NCI-H2029 (cell line): ENCODE results near the gene CCDC24.

ENCODE experiments used
- DNase-seq: peaks from one replicate; lab custom pipeline; 2025; lab: John Stamatoyannopoulos, UW

The CCDC24 gene

GRCh38 chr1:43991476-43992231, at the start of gene CCDC24:
Gene CCDC24 (plus strand): TSS chr1:43991599. CDS start chr1:43991879, 280 bp downstream.
- peak; percentile 94 for DNase-seq

- DNase-seq: no peak
Measured at GRCh38 chr1:43942411-43942810, 49.0 kb upstream of the CCDC24 start.

DNA sequence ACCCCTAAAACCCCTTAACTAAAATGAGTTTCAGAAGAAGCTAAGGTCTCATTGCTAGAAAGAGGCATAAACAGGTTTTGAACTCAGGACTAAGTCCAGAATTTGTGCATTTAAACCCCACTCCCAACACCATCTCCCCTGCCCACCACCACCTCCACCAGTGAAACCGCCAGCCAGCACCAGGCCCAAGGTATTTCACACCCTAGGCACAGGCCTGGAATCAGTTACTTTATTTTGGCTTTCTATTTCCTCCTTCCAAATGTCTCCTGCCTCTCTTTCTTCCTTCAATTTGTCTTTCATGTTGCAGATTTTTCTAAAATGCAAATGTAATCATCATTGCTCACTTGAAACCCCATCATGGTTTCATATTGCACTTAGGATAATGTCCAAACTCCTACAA, 46.5 kb upstream of the CCDC24 start:
- no peak for DNase-seq

- no peak for DNase-seq
Measured at GRCh38 chr1:43945674-43946235, 45.6 kb upstream of the CCDC24 start.

GRCh38 chr1:43946236-43947060, 45.0 kb upstream of the CCDC24 start, which contains the start of gene IPO13:
Gene IPO13 (plus strand): TSS chr1:43946950. CDS start chr1:43947601, 651 bp downstream.
- peak; percentile 99 for DNase-seq

- no peak for DNase-seq
Measured at GRCh38 chr1:43947061-43947873, 44.1 kb upstream of the CCDC24 start.

DNA sequence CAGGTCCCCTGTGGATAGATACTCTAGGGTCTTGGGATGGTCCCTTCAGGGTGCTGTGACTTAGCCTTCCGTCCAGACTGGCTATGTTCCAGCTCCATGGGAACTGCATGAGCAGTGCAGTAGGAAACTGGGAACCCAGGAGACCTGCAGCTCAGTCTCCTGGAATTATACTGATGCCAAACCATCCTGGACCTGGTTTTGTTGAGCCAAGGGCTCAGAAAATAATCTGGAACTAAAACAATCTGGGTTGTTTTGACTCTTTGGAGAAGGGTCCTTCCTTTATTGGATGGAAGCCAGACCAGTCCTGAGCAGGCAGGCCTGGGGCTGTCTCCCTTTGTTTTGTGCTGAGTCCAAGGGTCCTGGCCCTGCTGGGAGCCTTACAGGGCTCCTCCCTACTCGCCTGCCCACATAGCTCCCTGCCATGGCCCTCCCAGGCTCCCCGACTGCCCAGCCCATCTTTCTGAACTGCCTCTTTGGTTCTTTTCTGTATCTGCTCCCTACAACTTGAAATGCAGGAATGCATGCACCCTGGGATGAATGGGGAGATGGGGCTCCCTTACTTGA, 43.4 kb upstream of the CCDC24 start:
- peak; percentile 15 for DNase-seq

DNA sequence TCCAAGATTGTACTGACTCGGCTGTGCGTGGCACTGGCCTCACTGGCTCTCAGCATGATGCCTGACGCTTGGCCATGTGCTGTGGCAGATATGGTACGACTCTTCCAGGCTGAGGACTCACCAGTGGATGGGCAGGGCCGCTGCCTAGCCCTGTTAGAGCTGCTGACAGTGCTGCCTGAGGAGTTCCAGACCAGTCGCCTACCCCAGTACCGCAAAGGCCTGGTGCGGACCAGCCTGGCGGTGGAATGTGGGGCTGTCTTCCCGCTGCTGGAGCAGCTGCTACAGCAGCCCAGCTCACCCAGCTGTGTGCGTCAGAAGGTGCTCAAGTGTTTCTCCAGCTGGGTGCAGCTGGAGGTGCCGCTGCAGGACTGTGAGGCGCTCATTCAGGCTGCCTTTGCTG, 41.7 kb upstream of the CCDC24 start:
- DNase-seq: no peak

DNA sequence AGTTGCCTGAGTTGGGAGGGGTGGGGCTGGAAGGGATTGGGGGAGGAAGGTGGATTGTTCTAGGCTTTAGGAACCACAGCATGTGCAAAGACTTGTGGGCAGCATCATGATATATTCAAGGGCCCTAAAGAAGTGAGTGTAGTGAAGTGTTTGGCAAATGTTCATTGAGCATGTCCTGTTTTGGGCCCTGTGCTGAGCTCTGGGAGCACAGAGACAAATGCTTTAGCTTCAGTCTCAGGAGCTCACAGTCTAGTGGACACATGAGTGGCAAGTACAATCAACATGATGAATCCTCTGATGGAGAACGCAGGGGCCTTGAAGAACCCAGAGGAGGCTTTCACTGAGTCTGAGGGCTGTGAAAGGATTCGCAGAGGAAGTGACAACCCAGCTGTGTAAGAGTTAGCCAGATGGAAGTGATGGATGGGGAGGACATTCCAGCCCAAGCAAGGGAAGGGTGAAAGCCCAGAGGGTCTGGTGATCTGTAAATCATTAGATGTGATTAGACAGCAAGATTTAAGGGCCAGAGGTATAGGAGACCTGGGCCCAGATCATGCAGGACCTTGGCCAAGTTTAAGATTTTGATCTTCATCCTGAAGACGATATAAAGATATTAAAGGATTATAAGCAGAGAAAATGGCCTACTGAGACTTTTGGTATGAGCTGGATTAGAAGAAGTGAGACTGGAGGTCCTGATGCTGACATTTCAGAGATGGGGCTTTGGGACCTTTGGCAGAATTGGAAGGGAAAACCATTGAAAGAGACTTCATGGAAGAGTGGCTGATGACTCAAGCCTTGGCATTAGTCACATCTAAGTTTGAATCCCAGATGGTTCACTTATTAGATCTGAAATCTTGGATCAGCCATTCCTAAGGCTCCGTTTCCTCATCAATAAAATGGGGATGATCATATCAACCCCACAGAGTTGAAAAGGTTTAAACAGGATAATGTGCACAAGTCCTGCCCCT, 40.1 kb upstream of the CCDC24 start:
- DNase-seq: no peak

- DNase-seq: peak; percentile 83
Measured at GRCh38 chr1:43952731-43953346, 38.6 kb upstream of the CCDC24 start.

- DNase-seq: peak; percentile 22
Measured at GRCh38 chr1:43953361-43953760, 38.0 kb upstream of the CCDC24 start.

DNA sequence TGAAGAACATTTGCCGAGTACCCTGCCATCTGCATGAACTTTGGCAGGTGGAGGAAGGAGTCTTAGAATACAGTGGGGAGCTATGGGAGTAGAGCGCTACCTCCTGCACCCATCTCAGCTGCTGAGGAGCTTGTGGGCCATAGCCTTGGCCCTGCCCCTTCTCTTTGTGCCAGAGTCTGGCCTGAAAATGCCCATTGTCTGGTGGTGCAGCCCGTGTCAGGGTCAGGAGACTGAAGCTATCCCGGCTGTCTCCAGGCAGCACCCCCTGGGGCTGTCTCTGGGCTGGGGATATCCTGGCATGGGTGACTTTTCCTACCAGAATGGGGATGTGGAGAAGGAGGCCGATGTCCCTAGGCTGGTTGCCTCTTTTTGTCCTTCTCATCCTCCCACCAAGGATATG, 37.4 kb upstream of the CCDC24 start:
- no peak for DNase-seq

DNA sequence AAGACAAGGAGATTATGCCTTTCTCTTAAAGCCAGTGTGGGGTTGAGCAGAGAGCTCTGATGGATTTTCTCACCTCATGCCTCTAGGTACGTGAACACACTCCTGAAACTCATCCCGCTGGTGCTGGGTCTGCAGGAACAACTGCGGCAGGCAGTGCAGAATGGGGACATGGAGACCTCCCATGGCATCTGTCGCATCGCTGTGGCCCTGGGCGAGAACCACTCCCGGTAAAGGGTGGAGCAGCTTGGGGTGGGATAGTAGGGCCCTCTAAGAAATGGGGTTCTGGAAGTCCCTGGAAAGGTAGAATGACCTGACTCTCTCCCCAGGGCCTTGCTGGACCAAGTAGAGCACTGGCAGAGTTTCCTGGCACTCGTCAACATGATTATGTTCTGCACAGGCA, 35.2 kb upstream of the CCDC24 start:
- DNase-seq: no peak

- no peak for DNase-seq
Measured at GRCh38 chr1:43957407-43958040, 33.9 kb upstream of the CCDC24 start.

DNA sequence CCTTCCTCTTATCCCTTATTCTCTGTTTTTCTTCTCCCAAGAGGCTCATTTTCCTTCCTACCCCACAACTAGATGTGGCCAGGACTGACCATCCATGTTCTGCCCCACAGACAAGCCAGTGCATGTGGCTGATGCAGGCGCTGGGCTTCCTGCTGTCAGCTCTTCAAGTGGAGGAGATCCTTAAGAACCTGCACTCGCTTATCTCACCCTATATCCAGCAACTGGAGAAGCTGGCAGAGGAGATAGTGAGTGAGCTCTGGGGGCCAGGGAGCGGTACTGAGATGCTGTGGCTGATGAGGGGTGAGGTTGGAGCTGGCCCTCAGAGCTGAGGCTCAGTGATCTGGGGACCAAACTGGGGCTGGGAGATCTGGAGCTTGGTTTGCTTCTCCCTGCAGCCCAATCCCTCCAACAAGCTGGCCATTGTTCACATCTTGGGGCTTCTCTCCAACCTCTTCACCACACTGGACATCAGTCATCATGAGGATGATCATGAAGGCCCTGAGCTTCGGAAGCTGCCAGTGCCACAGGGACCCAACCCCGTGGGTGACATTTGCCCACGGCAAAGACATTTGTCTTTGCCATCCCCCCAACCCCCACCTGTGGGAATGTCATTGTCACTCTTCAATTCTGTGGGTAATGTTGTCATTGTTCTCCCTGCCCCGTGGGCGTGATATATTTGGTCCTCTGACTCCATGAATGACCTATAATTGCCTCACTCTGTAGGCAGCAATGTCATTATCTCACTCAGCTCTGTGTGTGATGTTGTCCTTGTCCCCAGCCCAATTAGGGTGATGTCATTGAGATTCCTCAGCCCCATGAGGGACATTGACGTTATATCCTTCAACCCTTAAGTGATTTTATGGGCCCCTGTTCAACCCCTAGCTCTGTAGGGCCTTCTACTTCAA, 32.8 kb upstream of the CCDC24 start:
- DNase-seq: no peak

GRCh38 chr1:43960798-43961197, 30.6 kb upstream of the CCDC24 start:
- no peak for DNase-seq

- DNase-seq: no peak
Measured at GRCh38 chr1:43961692-43962091, 29.7 kb upstream of the CCDC24 start.

DNA sequence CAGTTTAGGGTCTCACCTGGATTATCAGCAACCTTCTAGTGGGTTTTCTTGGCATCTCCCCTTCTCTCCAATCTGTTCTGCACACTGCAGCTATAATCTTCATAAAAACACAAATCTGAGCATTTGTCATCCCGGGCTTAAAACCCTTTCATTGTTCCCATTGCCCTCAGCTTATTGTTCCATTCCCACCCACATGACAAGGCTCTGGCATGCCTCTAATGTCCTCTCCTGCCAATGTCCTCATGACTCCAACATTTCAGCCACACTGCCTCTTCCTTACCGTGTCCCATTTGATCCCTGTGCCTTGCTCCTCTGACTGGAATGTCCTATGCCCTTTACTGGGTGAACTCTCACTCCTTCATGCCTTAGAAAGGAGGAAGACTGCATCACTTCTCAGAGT, 29.1 kb upstream of the CCDC24 start:
- DNase-seq: no peak
